IPS DF 4.7 (cell line): ENCODE results near the gene SEMA4A.
"Not testable (repeated sequence)": the region's sequence is repeated elsewhere in the genome, so short reads cannot be mapped to it uniquely, and the experiment has no call there.

ENCODE experiments used
- DNase-seq: peaks from one replicate; pipeline ENCODE4 v3.0.0-alpha.2; 2013; ENCODE audit warnings: low spot score; ENCODE audit errors: extremely low read depth

SEMA4A gene

DNA sequence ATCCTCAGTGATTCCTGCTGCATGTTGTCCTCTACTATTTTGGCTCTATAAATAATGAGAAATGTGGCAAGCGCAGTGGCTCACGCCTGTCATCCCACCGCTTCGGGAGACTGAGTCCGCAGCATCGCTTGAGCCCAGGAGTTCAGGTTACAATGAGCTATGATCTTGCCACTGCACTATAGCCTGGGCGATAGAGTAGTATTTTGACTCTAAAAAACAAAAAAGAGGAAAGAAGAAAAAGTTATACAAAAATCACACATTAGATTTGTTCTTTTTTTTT, 39.8 kb downstream of the SEMA4A start:
- no peak for DNase-seq

GRCh38 chr1:156193488-156194299, 40.3 kb downstream of the SEMA4A start, which contains the start of gene SLC25A44:
Gene SLC25A44 (plus strand): TSS chr1:156194104. CDS start chr1:156199848, 5,744 bp downstream.
- peak; percentile 99 for DNase-seq

GRCh38 chr1:156194300-156194652, 40.9 kb downstream of the SEMA4A start:
- DNase-seq: no peak

DNA sequence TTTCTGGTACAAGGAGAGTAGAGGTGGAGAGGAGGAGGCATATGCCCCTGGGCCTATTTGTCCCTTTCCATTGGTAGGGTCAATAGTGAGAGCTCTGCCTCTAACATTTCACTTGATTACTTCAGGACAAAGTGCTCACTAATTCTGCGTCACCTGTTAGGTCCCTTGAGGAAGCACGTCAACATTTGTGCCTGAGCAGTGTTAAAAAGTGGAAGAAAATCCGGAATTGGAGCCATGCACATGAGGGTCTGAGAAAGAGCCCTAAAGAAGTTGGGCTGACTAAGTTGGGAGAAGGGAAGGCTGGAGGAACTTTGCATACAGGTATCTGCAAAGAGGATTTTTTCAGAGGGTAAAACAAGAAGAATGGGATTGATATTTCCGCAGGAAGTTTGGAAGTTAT, 42.5 kb downstream of the SEMA4A start:
- DNase-seq: no peak

DNA sequence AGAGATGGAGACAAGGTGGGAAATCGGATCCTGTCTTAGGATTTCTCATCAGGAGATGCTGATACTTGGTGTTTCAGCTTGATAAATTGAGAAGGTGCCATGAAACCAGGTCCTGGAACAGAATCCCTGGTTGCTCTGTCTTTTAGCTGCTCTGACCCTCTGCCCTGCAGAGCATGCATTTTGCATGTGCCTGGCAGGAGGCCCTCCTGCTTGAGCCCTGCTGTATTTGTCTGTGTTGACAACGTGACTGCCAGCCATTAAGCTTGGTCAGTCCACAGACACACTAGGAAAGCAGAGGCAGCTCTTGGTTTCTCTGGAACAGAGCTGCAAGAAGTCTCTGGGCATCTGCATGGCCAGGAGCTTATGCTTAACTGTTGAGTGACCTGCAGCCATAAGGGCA, 43.1 kb downstream of the SEMA4A start:
- DNase-seq: no peak

DNA sequence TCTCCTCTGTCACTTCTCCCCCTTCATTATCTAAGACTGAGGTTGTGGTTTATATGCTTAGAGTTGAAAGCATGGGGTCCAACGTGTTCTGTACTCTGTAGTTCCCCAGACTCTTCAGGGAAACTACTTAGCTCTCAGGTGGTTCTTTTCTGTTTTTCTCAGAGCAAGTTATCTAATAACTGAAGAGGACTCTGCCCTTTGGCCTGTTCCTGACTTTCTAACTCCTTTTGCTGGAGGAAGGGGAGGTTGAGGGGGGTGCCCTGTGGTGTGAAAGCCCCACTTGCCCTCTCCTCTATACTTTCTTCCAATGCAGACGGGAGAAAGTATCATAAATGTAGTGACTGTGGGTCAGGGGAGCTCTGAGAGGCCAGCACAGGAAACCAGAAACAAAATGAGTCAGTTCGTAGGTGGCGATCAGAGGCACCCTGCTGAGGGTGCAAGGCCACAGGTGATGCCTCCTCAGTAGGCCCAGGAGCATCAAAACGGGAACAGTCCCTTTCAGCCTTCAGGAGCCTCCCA, 45.5 kb downstream of the SEMA4A start:
- DNase-seq: no peak

DNA sequence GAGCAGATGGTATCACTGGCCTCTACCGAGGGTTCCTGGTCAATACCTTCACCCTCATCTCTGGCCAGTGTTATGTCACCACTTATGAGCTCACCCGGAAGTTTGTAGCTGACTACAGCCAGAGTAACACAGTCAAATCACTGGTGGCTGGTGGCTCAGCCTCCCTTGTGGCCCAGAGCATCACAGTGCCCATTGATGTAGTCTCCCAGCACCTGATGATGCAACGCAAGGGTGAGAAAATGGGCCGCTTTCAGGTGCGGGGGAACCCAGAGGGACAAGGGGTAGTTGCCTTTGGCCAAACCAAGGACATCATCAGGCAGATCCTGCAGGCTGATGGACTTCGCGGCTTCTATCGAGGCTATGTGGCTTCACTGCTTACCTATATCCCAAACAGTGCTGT, 46.7 kb downstream of the SEMA4A start:
- DNase-seq: no peak

GRCh38 chr1:156203331-156203730, 49.9 kb downstream of the SEMA4A start:
- DNase-seq: no peak

DNA sequence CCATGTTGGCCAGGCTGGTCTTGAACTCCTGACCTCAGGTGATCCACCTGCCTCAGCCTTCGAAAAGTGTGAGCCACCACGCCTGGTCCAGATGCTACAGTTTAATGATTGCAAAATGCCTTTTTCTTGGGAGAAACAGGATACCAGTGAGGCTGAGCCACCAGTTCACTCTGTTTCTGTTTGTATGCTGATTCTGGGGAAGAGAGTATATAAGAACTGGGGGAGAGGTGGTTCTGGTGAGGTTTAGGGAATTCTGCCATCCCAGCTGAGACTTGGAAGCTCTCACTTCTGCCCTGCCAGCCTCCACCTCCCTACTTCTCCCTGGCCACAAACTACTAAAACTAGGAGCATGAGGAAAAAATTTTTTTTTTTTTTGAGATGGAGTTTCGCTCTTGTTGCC, 51.3 kb downstream of the SEMA4A start:
- no peak for DNase-seq

GRCh38 chr1:156211243-156211642, 57.9 kb downstream of the SEMA4A start:
- DNase-seq: no peak

DNA sequence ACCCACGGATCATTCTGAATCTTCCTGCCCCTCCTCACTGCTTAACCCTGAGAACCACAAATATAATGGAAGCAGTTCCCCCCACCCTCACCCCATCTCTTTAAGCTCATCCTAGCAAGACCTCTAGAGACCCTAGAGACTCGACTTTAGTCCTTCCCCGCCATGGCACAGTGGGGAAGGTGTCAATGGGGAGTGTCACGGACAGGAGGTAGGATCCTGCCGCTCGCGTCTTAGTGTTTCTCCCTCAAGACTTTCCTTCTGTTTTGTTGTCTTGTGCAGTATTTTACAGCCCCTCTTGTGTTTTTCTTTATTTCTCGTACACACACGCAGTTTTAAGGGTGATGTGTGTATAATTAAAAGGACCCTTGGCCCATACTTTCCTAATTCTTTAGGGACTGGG, 58.7 kb downstream of the SEMA4A start:
- DNase-seq: no peak

- DNase-seq: peak; percentile 74
Measured at GRCh38 chr1:156212833-156213643, 59.7 kb downstream of the SEMA4A start, which contains the start of gene PMF1. Gene PMF1 (plus strand): TSS chr1:156213007. CDS start chr1:156213016, 9 bp downstream.

GRCh38 chr1:156213644-156213966, 60.2 kb downstream of the SEMA4A start:
- DNase-seq: no peak

DNA sequence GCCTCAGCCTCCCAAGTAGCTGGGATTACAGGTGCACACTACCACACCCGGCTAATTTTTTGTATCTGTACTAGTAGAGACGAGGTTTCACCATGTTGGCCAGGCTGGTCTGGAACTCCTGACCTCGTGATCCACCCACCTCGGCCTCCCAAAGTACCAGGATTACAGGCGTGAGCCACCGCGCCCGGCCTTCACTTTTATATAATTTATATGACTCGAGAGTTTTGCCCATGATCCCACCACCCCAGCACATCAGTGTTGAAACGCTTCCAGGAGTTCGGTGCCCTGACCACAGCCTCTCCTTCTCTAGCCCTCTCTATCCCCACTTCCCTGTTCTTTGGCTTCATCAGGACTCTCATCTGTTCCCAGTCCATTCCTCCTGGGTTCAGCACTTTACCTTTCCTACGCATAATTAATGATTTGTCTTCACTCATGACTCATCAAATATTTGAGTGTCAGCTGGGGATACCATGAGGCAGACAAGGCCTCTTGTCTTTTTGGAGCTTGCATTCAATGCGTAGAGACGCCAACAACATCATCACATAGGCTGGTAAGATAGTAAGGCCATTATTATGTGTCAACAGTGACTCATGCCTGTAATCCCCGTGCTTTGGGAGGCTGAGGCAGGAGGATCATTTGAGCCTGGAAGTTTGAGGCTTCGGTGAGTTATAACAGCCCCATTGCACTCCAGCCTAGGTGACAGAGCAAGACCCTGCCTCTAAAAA, 60.8 kb downstream of the SEMA4A start:
- no peak for DNase-seq

- DNase-seq: not testable (repeated sequence)
Measured at GRCh38 chr1:156216361-156217086, 63.1 kb downstream of the SEMA4A start.

DNA sequence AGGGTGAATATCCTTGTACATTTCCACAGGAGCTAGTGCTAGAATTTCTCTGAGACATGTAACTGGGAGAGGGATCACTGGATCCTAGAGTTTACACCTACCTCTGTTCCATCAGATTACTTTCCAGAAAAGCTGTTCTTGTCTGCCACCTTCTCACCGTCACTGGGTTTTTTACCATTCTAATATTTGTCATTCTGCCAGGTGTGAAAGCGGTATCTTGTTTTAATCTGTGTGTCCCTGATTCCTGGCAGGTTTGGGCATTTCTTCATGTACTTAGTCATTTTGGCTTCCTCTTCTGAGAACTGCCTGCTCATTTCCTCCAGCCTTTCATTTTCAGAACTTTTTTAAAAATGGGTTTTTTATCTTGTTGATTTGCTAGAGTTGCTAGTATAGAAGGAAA, 64.5 kb downstream of the SEMA4A start:
- DNase-seq: no peak

GRCh38 chr1:156220226-156220625, 66.8 kb downstream of the SEMA4A start:
- no peak for DNase-seq

DNA sequence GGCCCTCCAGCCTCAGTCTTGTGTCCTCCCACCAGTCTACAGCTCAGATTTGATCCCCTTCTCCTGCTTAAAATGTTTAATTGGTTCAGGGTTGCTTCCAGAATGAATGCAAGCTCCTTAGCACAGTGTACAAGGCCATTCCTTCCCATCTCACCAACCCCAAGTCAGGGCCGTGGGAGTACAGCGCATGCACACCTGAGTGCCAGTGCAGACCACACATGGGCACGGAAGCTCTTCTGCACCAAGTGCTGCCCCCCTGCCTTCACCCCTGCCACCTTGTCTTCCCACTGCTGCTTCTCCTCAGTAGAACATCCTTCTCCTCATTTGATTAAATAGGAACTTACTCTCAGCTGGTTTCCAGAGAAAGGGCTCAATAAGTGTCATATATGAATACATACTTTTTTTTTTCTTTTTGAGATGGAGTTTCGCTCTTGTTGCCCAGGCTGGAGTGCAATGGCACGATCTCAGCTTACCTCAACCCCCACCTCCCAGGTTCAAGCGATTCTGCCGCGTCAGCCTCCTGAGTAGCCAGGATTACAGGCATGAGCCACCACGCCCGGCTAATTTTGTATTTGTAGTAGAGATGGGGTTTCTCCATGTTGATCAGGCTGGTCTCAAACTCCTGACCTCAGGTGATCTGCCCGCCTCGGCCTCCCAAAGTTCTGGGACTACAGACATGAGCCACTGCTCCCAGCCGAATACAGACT, 68.8 kb downstream of the SEMA4A start:
- DNase-seq: no peak

- DNase-seq: no peak
Measured at GRCh38 chr1:156225677-156226014, 72.3 kb downstream of the SEMA4A start.

DNA sequence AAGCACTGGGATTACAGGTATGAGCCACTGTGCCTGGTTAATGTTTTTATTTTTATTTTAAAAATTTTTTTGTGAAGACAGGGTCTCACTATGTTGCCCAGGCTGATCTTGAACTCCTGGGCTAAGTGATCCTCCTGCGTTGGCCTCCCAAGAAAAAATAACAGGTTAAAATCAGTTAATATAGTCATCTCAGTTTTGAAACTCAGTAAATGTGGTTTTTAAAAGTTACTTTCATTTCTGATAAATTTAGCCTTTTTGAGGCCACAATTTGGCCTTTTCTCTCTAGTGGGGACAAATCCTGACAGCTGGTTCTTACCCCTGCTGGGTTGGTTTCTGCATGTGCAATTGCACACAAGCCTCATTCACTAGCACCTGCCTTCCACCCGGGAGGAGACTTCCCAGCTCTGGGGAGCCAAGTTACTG, 72.7 kb downstream of the SEMA4A start:
- no peak for DNase-seq

GRCh38 chr1:156226782-156227181, 73.4 kb downstream of the SEMA4A start:
- DNase-seq: no peak
